Lower leg skin (tissue), 3 donors: ENCODE measurements around the gene MYH16.

Experiments used
- CTCF ChIP-seq, 3 donors: fragments of 450-650 bp; IDR thresholded peaks; one replicate each; pipeline ENCODE4 v1.5.1; 2016; ENCODE audit warnings: antibody characterized with exemption in 3 of 3, mild to moderate bottlenecking in 3 of 3, moderate library complexity in 2 of 3
- POLR2A ChIP-seq, 2 donors: fragments of 450-650 bp; IDR thresholded peaks; one replicate each; pipeline ENCODE4 v1.6.1; 2016 to 2017; ENCODE audit warnings: antibody characterized with exemption in 2 of 2, mild to moderate bottlenecking in 1 of 2, moderate library complexity in 1 of 2

- TF ChIP-seq CTCF (IDR thresholded peaks at IDR 0.05) (no peak), POLR2A (IDR thresholded peaks at IDR 0.05) (no peak)
Observed at GRCh38 chr7:99232082-99232770, 40.4 kb upstream of the MYH16 start.
